ENCODE results near the gene LGALS12.
"Not testable (repeated sequence)": the region's sequence is repeated elsewhere in the genome, so short reads cannot be mapped to it uniquely, and the experiment has no call there.

The LGALS12 gene

DNA sequence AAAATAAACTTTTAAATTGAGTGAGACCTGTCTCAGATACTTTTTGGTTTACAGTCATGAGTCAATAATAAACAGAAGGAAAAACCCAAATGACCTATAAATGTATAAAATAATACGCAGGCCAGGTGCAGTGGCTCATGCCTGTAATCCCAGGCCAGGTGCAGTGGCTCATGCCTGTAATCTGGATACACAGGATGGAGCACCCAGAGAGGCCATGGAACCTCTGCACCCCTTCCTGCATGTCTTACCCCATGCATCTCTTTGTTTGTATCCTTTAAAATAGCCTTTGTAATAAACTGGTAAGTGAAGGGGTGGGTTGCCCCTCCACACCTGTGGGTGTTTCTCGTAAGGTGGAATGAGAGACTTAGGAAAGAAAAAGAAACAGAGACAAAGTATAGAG is 21.8 kb downstream of the LGALS12 start:
- peaks cover 21% of the 10 kb centered on the region for H3K27me3 ChIP-seq
- no peak overlapping the region for H3K27ac ChIP-seq
- no peak overlapping the region for H3K4me3 ChIP-seq (ENCODE audit: low read depth in 1 of 2, low read length in 1 of 2)
- H3K9me3 ChIP-seq, result no peaks in the 10 kb centered on the region
- H3K4me1 ChIP-seq (ENCODE audit: control insufficient read depth in 1 of 2, insufficient read depth in 1 of 2, low read depth in 1 of 2, low read length in 1 of 2), result no peaks in the 10 kb centered on the region
- TF ChIP-seq, protein P1, sequence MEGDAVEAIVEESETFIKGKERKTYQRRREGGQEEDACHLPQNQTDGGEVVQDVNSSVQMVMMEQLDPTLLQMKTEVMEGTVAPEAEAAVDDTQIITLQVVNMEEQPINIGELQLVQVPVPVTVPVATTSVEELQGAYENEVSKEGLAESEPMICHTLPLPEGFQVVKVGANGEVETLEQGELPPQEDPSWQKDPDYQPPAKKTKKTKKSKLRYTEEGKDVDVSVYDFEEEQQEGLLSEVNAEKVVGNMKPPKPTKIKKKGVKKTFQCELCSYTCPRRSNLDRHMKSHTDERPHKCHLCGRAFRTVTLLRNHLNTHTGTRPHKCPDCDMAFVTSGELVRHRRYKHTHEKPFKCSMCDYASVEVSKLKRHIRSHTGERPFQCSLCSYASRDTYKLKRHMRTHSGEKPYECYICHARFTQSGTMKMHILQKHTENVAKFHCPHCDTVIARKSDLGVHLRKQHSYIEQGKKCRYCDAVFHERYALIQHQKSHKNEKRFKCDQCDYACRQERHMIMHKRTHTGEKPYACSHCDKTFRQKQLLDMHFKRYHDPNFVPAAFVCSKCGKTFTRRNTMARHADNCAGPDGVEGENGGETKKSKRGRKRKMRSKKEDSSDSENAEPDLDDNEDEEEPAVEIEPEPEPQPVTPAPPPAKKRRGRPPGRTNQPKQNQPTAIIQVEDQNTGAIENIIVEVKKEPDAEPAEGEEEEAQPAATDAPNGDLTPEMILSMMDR (IDR thresholded peaks at IDR 0.05), result no peak
- H3K36me3 ChIP-seq, result no peaks in the 10 kb centered on the region

- H3K27ac ChIP-seq; H3K36me3 ChIP-seq; H3K9me3 ChIP-seq; H3K4me1 ChIP-seq (ENCODE audit: control insufficient read depth in 1 of 2, insufficient read depth in 1 of 2, low read depth in 1 of 2, low read length in 1 of 2); H3K4me3 ChIP-seq (ENCODE audit: low read depth in 1 of 2, low read length in 1 of 2): not testable (repeated sequence)
- H3K27me3 ChIP-seq, result peaks cover 26% of the 10 kb centered on the region
Measured at GRCh38 chr11:63528156-63528555, 22.3 kb downstream of the LGALS12 start.

DNA sequence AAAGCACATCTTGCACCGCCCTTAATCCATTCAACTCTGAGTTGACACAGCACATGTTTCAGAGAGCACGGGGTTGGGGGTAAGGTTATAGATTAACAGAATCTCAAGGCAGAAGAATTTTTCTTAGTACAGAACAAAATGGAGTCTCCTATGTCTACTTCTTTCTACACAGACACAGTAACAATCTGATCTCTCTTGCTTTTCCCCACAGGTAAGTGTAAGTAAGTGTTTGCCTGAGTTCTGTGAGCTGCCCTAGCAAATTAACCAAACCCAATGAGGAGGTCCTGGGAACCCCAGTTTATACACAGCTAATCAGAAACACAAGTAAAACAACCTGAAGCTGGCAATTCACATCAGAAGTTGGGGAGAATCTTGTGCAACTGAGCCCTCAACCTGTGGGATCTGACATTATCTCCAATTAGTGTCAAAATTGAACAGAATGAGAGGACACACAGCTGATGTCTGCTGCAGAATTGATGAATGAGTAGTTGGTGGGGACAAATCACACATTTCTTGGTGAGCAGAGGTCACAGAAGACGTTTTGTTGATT is 22.9 kb downstream of the LGALS12 start:
- H3K27ac ChIP-seq; H3K36me3 ChIP-seq; H3K4me1 ChIP-seq (ENCODE audit: control insufficient read depth in 1 of 2, insufficient read depth in 1 of 2, low read depth in 1 of 2, low read length in 1 of 2); H3K9me3 ChIP-seq; H3K4me3 ChIP-seq (ENCODE audit: low read depth in 1 of 2, low read length in 1 of 2): not testable (repeated sequence)
- peaks cover 31% of the 10 kb centered on the region for H3K27me3 ChIP-seq

- not testable (repeated sequence) for H3K9me3 ChIP-seq; H3K36me3 ChIP-seq; H3K27ac ChIP-seq; H3K4me1 ChIP-seq (ENCODE audit: control insufficient read depth in 1 of 2, insufficient read depth in 1 of 2, low read depth in 1 of 2, low read length in 1 of 2); H3K4me3 ChIP-seq (ENCODE audit: low read depth in 1 of 2, low read length in 1 of 2)
- peaks cover 35% of the 10 kb centered on the region for H3K27me3 ChIP-seq
Measured at GRCh38 chr11:63529373-63529772, 23.5 kb downstream of the LGALS12 start.

DNA sequence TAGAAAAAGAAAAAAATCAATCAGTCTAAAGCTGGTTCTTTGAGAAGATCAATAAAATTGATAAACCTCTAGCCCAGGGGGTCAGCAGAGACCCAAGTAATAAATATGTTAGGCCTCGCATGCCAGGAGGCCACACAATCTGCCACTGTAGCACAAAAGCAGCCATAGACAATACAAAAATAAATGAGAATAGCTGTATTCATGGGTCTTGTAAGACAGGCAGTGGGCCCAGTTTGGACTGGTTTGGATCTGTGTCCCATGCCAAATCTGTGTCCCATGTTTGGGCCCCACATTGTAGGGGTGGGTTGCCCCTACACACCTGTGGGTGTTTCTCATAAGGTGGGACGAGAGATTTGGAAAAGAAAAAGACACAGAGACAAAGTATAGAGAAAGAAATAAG is 24.1 kb downstream of the LGALS12 start:
- peaks cover 36% of the 10 kb centered on the region for H3K27me3 ChIP-seq
- no peak overlapping the region for H3K27ac ChIP-seq
- H3K9me3 ChIP-seq, result no peaks in the 10 kb centered on the region
- TF ChIP-seq, protein P1 (IDR thresholded peaks at IDR 0.05), result no peak
- no peaks in the 10 kb centered on the region for H3K4me1 ChIP-seq (ENCODE audit: control insufficient read depth in 1 of 2, insufficient read depth in 1 of 2, low read depth in 1 of 2, low read length in 1 of 2)
- no peak overlapping the region for H3K4me3 ChIP-seq (ENCODE audit: low read depth in 1 of 2, low read length in 1 of 2)
- no peaks in the 10 kb centered on the region for H3K36me3 ChIP-seq

DNA sequence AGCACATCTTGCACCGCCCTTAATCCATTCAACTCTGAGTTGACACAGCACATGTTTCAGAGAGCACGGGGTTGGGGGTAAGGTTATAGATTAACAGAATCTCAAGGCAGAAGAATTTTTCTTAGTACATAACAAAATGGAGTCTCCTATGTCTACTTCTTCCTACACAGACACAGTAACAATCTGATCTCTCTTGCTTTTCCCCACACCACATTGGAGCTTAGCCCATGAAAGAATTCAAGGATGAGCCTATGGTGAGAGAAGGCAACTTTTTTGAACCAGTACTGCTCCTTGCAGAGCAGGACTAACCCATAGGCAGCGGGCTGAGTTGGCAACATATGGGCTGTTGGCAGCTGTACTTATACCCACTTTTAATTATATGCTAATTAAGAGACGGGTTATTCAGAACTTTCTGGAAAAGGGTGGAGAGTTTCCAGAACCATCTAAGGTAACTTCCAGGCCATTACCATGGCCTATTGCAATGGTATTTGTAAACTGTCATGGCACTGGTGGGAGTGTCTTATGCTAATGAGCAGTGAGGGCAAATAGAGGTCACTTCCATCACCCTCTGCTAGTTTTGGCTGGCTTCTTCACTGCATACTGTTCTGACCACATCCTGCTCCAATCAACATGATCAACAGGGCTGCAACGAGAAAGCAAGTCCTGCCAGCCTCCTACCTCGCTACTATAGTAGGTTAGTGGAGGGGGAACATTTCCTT is 25.3 kb downstream of the LGALS12 start:
- not testable (repeated sequence) for H3K36me3 ChIP-seq; H3K4me3 ChIP-seq (ENCODE audit: low read depth in 1 of 2, low read length in 1 of 2); H3K27ac ChIP-seq; H3K9me3 ChIP-seq; H3K4me1 ChIP-seq (ENCODE audit: control insufficient read depth in 1 of 2, insufficient read depth in 1 of 2, low read depth in 1 of 2, low read length in 1 of 2)
- peaks cover 36% of the 10 kb centered on the region for H3K27me3 ChIP-seq

- TF ChIP-seq, protein P1 (IDR thresholded peaks at IDR 0.05), result no peak
- H3K36me3 ChIP-seq, result no peaks in the 10 kb centered on the region
- no peak overlapping the region for H3K4me3 ChIP-seq (ENCODE audit: low read depth in 1 of 2, low read length in 1 of 2)
- H3K27ac ChIP-seq, result no peak overlapping the region
- peaks cover 36% of the 10 kb centered on the region for H3K27me3 ChIP-seq
- H3K9me3 ChIP-seq, result no peaks in the 10 kb centered on the region
- peaks cover 5 to 7% of the 10 kb centered on the region in 2 experiments for H3K4me1 ChIP-seq (ENCODE audit: control insufficient read depth in 1 of 2, insufficient read depth in 1 of 2, low read depth in 1 of 2, low read length in 1 of 2)
Measured at GRCh38 chr11:63532117-63532516, 26.2 kb downstream of the LGALS12 start.
